ENCODE measurements around the gene TMEM18.
"Not testable (repeated sequence)": the region's sequence is repeated elsewhere in the genome, so short reads cannot be mapped to it uniquely, and the experiment has no call there.

Gene TMEM18

GRCh38 chr2:688504-689076, 11.4 kb upstream of the TMEM18 start:
- no peaks in the 10 kb centered on the region for H3K27me3 ChIP-seq (ENCODE audit: control insufficient read depth, insufficient read depth, low read length)
- H3K4me3 ChIP-seq (ENCODE audit: low read depth, low read length) = no peak overlapping the region
- no peak overlapping the region for H3K9ac ChIP-seq
- TF ChIP-seq CTCF (IDR thresholded peaks at IDR 0.05) = no peak
- H3K4me1 ChIP-seq = no peaks in the 10 kb centered on the region
- H3K9me3 ChIP-seq (ENCODE audit: control insufficient read depth, low read length) = no peaks in the 10 kb centered on the region
- H3K4me2 ChIP-seq (ENCODE audit: low read length) = no peak overlapping the region
- H3K79me2 ChIP-seq = no peaks in the 10 kb centered on the region
- H3K27ac ChIP-seq = no peak overlapping the region
- H3K36me3 ChIP-seq (ENCODE audit: control insufficient read depth, insufficient read depth, low read length) = no peaks in the 10 kb centered on the region
- H2AFZ ChIP-seq = no peak overlapping the region

GRCh38 chr2:685421-685820, 8.2 kb upstream of the TMEM18 start:
- TF ChIP-seq CTCF (IDR thresholded peaks at IDR 0.05) = no peak
- Histone ChIP-seq H3K9me3 (ENCODE audit: control insufficient read depth, low read length) (no peaks in the 10 kb centered on the region), H3K9ac (no peak overlapping the region), H3K27ac (no peak overlapping the region), H3K4me3 (ENCODE audit: low read depth, low read length) (no peak overlapping the region), H3K27me3 (ENCODE audit: control insufficient read depth, insufficient read depth, low read length) (no peaks in the 10 kb centered on the region), H3K4me1 (no peaks in the 10 kb centered on the region), H3K79me2 (no peaks in the 10 kb centered on the region), H3K4me2 (ENCODE audit: low read length) (no peak overlapping the region), H2AFZ (no peak overlapping the region), H3K36me3 (ENCODE audit: control insufficient read depth, insufficient read depth, low read length) (no peaks in the 10 kb centered on the region)

GRCh38 chr2:684913-685312, 7.7 kb upstream of the TMEM18 start:
- not testable (repeated sequence) for H3K9ac ChIP-seq; H3K79me2 ChIP-seq; H3K36me3 ChIP-seq (ENCODE audit: control insufficient read depth, insufficient read depth, low read length); H3K4me1 ChIP-seq; H3K4me3 ChIP-seq (ENCODE audit: low read depth, low read length); H3K27me3 ChIP-seq (ENCODE audit: control insufficient read depth, insufficient read depth, low read length); H3K9me3 ChIP-seq (ENCODE audit: control insufficient read depth, low read length); H3K27ac ChIP-seq; H3K4me2 ChIP-seq (ENCODE audit: low read length); H2AFZ ChIP-seq

GRCh38 chr2:682226-682625, 5.0 kb upstream of the TMEM18 start:
- H3K27ac ChIP-seq = no peak overlapping the region
- H3K9me3 ChIP-seq (ENCODE audit: control insufficient read depth, low read length) = no peaks in the 10 kb centered on the region
- no peak overlapping the region for H3K4me3 ChIP-seq (ENCODE audit: low read depth, low read length)
- no peak overlapping the region for H3K4me2 ChIP-seq (ENCODE audit: low read length)
- H3K4me1 ChIP-seq = no peaks in the 10 kb centered on the region
- no peaks in the 10 kb centered on the region for H3K27me3 ChIP-seq (ENCODE audit: control insufficient read depth, insufficient read depth, low read length)
- no peaks in the 10 kb centered on the region for H3K79me2 ChIP-seq
- no peak overlapping the region for H2AFZ ChIP-seq
- no peaks in the 10 kb centered on the region for H3K36me3 ChIP-seq (ENCODE audit: control insufficient read depth, insufficient read depth, low read length)
- no peak for TF ChIP-seq CTCF (IDR thresholded peaks at IDR 0.05)
- H3K9ac ChIP-seq = no peak overlapping the region

GRCh38 chr2:681312-681711, 4.1 kb upstream of the TMEM18 start:
- Histone ChIP-seq H3K4me2 (ENCODE audit: low read length) (no peak overlapping the region), H3K79me2 (no peaks in the 10 kb centered on the region), H3K27ac (no peak overlapping the region), H3K4me1 (no peaks in the 10 kb centered on the region), H3K4me3 (ENCODE audit: low read depth, low read length) (no peak overlapping the region), H3K9me3 (ENCODE audit: control insufficient read depth, low read length) (no peaks in the 10 kb centered on the region), H3K27me3 (ENCODE audit: control insufficient read depth, insufficient read depth, low read length) (no peaks in the 10 kb centered on the region), H2AFZ (no peak overlapping the region), H3K36me3 (ENCODE audit: control insufficient read depth, insufficient read depth, low read length) (no peaks in the 10 kb centered on the region), H3K9ac (no peak overlapping the region)
- no peak for TF ChIP-seq CTCF (IDR thresholded peaks at IDR 0.05)

All from parathyroid adenoma (tissue), 2 donors.